LNCaP clone FGC (cell line): ENCODE measurements around the gene BPIFA2.
A peak's percentile ranks its signal among the peaks of the same experiment; 100 is the strongest.

Experiments
- DNase-seq: peaks from one replicate; pipeline ENCODE4 v3.0.0-alpha.2; 2011; ENCODE audit warnings: low read depth
- H3K4me3 ChIP-seq: 2 replicates; pipeline ENCODE4 v1.5.1; 2011; ENCODE audit warnings: mild to moderate bottlenecking, low read depth, low read length, control low read depth
- CTCF ChIP-seq: IDR thresholded peaks from 2 replicates; pipeline ENCODE4 v1.5.1; 2012; ENCODE audit warnings: mild to moderate bottlenecking; ENCODE audit not compliant: control insufficient read depth, insufficient read depth; ENCODE audit errors: extremely low read depth

The BPIFA2 gene

GRCh38 chr20:33166533-33167113 is 1.3 kb upstream of the BPIFA2 start:
- DNase-seq: no peak
- H3K4me3 ChIP-seq: no peak overlapping the region
- TF ChIP-seq CTCF: no peak

- no peak for DNase-seq
- 0 out of 2 replicates have a peak, but pooled peaks have one; percentile 11 for TF ChIP-seq CTCF
- H3K4me3 ChIP-seq: no peak overlapping the region
Observed at GRCh38 chr20:33169176-33169794, 1.3 kb downstream of the BPIFA2 start.

DNA sequence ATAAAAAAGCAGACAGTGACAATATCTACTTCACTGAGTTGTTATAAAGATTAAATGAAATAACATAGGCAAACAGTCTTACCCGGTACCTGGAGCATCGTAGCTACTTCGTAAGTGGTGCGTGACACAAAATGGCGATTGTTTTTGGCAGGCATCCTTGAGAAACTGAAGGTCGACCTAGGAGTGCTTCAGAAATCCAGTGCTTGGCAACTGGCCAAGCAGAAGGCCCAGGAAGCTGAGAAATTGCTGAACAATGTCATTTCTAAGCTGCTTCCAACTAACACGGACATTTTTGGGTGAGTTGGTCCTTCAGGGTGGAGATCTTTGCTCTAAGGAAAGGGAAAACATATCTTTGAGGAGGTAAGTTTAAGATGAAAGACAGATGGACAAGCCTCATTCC is 4.8 kb downstream of the BPIFA2 start:
- no peak for DNase-seq
- TF ChIP-seq CTCF: no peak
- H3K4me3 ChIP-seq: no peak overlapping the region

GRCh38 chr20:33175123-33175522 is 7.2 kb downstream of the BPIFA2 start:
- DNase-seq: no peak
- no peak overlapping the region for H3K4me3 ChIP-seq
- TF ChIP-seq CTCF: no peak

DNA sequence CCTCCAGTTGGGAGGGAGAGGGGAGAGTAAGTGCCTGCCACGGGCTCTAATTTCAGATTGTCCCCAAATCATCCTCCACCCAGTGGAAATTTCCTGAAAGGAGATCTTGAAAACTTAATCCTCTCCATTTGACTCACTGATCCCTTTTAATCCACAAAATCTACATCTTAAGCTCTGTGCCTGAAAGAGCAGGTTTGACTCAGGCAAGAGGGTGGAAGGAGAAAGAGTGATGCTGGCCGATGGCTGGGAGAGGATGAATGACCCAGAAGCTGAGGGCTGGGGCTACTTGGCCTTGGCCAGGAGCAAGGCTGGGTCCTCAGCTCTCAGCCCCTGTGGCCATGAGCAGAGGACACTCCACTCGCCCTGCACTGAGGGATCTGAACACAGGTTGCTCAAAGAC is 8.1 kb downstream of the BPIFA2 start:
- no peak overlapping the region for H3K4me3 ChIP-seq
- no peak for DNase-seq
- TF ChIP-seq CTCF: no peak

DNA sequence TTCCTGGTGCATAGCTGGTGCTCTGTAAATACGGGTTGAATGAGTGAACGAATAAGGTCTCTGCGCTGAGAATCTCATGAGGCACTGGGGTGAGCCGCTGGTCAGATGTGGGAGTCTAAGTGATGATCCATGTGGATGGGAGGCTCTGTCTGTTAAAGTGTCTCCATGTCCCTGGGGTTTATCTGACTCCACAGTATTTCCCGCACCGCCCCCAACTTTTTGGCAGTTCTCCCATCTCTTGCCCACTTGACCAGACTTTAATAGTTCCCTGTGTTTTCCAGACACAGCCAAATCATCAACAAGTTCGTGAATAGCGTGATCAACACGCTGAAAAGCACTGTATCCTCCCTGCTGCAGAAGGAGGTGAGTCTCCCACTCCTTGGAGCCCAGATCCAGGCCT is 9.9 kb downstream of the BPIFA2 start:
- no peak for DNase-seq
- no peak for TF ChIP-seq CTCF
- H3K4me3 ChIP-seq: no peak overlapping the region

- TF ChIP-seq CTCF: no peak
- no peak overlapping the region for H3K4me3 ChIP-seq
- DNase-seq: no peak
Observed at GRCh38 chr20:33178726-33179125, 10.8 kb downstream of the BPIFA2 start.
